BLaER1 (cell line): Measurements from ENCODE around the gene IL1RAP.

Experiments
- H3K27ac ChIP-seq: shearing (Covaris generic); formaldehyde crosslinking; 2 replicates; pipeline ENCODE4 v1.8.1; 2022
- H3K27me3 ChIP-seq: shearing (Covaris generic); formaldehyde crosslinking; 2 replicates; pipeline ENCODE4 v1.8.1; 2022
- H3K36me3 ChIP-seq: shearing (Covaris generic); formaldehyde crosslinking; 2 replicates; pipeline ENCODE4 v1.8.1; 2022
- H3K4me1 ChIP-seq: shearing (Covaris generic); formaldehyde crosslinking; 2 replicates; pipeline ENCODE4 v1.8.1; 2022
- H3K4me2 ChIP-seq: shearing (Covaris generic); formaldehyde crosslinking; 2 replicates; pipeline ENCODE4 v1.8.1; 2022
- H3K4me3 ChIP-seq: shearing (Covaris generic); formaldehyde crosslinking; 2 replicates; pipeline ENCODE4 v1.8.1; 2022
- H3K9ac ChIP-seq: shearing (Covaris generic); formaldehyde crosslinking; 2 replicates; pipeline ENCODE4 v1.8.1; 2022
- H3K9me3 ChIP-seq: shearing (Covaris generic); formaldehyde crosslinking; 2 replicates; pipeline ENCODE4 v1.8.1; 2022
- H4K20me1 ChIP-seq: shearing (Covaris generic); formaldehyde crosslinking; 2 replicates; pipeline ENCODE4 v1.8.1; 2022
- Cebpa-rat ChIP-seq: shearing (Covaris generic); IDR thresholded peaks from 2 replicates; pipeline ENCODE4 v1.8.1; 2022

IL1RAP gene

DNA sequence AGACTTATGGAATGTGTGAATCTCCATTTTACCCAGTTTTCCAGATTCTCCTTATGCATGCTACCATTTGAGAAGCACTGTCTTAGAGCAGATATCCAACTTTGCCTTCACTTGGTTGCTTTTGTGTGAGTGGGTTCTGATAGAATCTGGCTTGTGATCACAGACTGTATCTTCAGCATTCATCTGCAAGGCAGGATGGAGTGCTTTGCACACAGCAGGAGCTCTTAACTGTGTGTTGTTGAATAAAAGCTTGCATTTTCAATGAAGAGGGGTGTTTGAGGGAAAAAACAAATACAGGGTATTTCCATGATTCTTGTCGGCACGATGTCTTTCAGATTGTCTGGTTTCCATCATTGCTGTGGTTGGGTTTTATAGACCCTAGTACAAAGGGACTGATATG lies 24.4 kb downstream of the IL1RAP start:
- Histone ChIP-seq H4K20me1 (no peaks in the 10 kb centered on the region), H3K9me3 (no peaks in the 10 kb centered on the region), H3K4me2 (no peak overlapping the region), H3K36me3 (no peaks in the 10 kb centered on the region), H3K27me3 (no peaks in the 10 kb centered on the region), H3K27ac (no peak overlapping the region), H3K4me3 (no peak overlapping the region), H3K4me1 (no peaks in the 10 kb centered on the region), H3K9ac (no peak overlapping the region)
- no peak for TF ChIP-seq Cebpa-rat

DNA sequence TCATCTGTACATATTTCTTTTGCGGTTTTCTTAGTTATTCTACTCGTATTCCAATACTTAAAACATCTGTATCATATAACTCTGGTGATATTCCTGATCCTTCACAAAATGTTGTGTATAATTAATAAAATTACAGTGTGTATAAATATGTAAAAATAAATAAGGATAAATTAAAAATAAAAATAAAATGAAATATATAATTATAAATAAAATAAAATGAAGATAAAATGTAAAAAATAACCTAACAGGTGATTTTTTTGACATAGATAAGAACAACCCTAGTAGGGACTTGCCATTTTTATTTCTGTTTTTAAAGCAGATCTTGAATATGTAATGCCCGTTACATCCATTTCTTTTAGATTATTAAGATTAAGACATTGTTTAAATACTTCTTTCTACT lies 25.6 kb downstream of the IL1RAP start:
- H3K27ac ChIP-seq = no peak overlapping the region
- TF ChIP-seq Cebpa-rat = no peak
- H3K9ac ChIP-seq = no peak overlapping the region
- no peaks in the 10 kb centered on the region for H3K27me3 ChIP-seq
- no peaks in the 10 kb centered on the region for H3K4me1 ChIP-seq
- H3K4me3 ChIP-seq = no peak overlapping the region
- H3K9me3 ChIP-seq = no peaks in the 10 kb centered on the region
- H3K36me3 ChIP-seq = no peaks in the 10 kb centered on the region
- H4K20me1 ChIP-seq = no peaks in the 10 kb centered on the region
- H3K4me2 ChIP-seq = no peak overlapping the region

DNA sequence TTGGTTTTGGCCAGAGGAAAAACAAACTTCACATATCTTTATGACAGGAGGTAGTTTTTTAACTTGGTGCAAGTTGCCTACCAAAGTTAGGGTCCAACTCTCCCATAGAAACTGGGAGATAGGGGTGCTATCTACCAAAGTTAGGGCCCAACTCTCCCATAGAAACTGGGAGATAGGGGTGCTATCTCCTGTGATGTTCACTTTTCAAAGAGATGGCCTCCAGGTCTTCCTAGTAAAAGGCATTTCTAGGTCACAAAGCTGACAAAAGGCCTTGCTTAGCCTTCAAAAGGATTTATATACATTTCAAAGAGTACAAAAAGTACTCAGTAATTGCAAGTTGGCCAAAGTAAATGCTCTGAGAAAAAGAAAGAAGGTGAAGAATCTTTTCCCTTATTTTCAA lies 27.1 kb downstream of the IL1RAP start:
- Histone ChIP-seq H3K9ac (no peak overlapping the region), H4K20me1 (no peaks in the 10 kb centered on the region), H3K4me2 (no peak overlapping the region), H3K4me3 (no peak overlapping the region), H3K36me3 (no peaks in the 10 kb centered on the region), H3K27me3 (no peaks in the 10 kb centered on the region), H3K9me3 (no peaks in the 10 kb centered on the region), H3K4me1 (no peaks in the 10 kb centered on the region), H3K27ac (no peak overlapping the region)
- TF ChIP-seq Cebpa-rat = no peak

DNA sequence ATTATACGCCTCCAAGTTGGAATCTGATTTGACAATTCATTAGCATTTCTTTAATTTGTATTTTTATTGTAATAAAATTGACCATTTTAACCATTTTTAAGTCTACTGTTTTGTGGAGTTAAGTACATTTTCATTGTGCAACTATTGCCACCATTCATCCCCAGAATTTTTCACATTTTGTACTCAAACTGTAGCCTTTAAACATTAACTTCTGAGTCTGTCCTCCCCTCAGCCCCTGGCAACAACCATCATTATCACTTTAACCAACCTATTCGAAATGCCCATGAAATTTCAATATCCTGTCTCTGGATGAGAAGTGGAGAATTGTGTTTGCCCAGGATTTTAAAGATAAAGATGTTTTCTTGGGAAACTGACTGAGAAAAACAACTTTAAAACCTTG lies 27.7 kb downstream of the IL1RAP start:
- no peak overlapping the region for H3K4me2 ChIP-seq
- no peak overlapping the region for H3K27ac ChIP-seq
- H3K9ac ChIP-seq = no peak overlapping the region
- no peaks in the 10 kb centered on the region for H3K27me3 ChIP-seq
- no peak overlapping the region for H3K4me3 ChIP-seq
- no peaks in the 10 kb centered on the region for H4K20me1 ChIP-seq
- TF ChIP-seq Cebpa-rat = no peak
- no peaks in the 10 kb centered on the region for H3K9me3 ChIP-seq
- no peaks in the 10 kb centered on the region for H3K36me3 ChIP-seq
- no peaks in the 10 kb centered on the region for H3K4me1 ChIP-seq

DNA sequence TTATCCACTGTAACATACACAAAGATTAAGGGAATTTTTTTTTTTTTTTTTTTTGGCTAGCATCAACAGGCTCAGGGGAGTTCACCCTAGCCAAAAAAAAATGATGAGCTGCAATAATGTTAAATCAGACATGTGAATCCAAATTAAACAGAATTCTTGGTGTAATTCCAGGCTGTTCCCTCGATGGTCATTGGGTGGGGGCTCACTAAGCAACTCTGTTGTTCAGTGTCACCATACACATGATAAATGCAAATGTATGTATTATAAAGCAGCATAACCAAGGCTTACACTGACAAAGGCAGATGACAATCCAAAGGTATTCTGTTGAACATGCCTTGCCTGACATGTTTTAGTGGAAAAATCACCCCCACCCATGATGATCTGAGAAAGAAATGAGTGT lies 29.0 kb downstream of the IL1RAP start:
- Histone ChIP-seq H3K9me3 (no peaks in the 10 kb centered on the region), H3K9ac (no peak overlapping the region), H3K36me3 (no peaks in the 10 kb centered on the region), H3K27me3 (no peaks in the 10 kb centered on the region), H3K4me3 (no peak overlapping the region), H4K20me1 (no peaks in the 10 kb centered on the region), H3K4me2 (no peak overlapping the region), H3K27ac (no peak overlapping the region), H3K4me1 (no peaks in the 10 kb centered on the region)
- TF ChIP-seq Cebpa-rat = no peak

DNA sequence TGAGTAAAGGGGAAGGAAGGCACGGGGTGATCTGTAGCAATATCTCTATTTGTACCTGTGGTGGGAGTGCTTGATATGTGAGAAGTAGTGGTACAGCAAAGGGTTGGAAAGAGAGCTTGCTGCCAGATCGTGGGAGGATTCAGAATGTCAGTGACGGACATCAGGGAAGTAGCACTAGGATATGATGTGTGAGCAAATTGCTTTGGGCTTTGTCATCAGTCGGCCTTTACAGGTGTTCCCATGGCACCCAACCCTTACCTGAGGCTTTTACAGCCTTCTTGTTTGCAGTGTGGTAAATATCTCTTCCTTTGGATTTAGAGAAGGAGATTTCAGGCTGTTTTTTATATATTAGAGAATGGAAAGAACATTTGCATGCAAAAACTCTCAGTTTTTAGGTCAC lies 29.8 kb downstream of the IL1RAP start:
- no peak overlapping the region for H3K4me3 ChIP-seq
- H4K20me1 ChIP-seq = no peaks in the 10 kb centered on the region
- no peaks in the 10 kb centered on the region for H3K27me3 ChIP-seq
- H3K27ac ChIP-seq = no peak overlapping the region
- no peak overlapping the region for H3K4me2 ChIP-seq
- H3K36me3 ChIP-seq = no peaks in the 10 kb centered on the region
- H3K9ac ChIP-seq = no peak overlapping the region
- no peaks in the 10 kb centered on the region for H3K9me3 ChIP-seq
- no peak for TF ChIP-seq Cebpa-rat
- H3K4me1 ChIP-seq = no peaks in the 10 kb centered on the region

DNA sequence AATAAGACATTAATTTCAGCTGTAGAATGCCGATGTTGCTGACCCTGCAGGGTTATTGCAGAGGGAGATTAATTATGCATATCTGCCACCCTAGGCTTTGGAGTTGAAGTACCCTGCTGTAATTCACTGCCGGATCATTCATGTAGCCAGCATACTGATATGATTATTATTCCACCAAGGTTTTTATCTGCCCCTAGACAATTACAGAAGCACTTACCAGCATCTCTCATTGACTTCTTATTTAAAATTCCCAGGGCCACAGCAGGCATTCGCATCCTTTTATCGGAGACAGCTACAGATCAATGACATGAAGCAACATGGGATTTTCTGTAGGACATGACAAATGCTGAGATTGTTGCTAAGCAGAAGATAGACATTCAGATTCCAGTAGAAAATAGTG lies 31.3 kb downstream of the IL1RAP start:
- H3K9ac ChIP-seq = no peak overlapping the region
- H3K27ac ChIP-seq = no peak overlapping the region
- H3K27me3 ChIP-seq = no peaks in the 10 kb centered on the region
- H4K20me1 ChIP-seq = no peaks in the 10 kb centered on the region
- H3K36me3 ChIP-seq = no peaks in the 10 kb centered on the region
- no peak for TF ChIP-seq Cebpa-rat
- H3K4me2 ChIP-seq = no peak overlapping the region
- H3K9me3 ChIP-seq = no peaks in the 10 kb centered on the region
- no peaks in the 10 kb centered on the region for H3K4me1 ChIP-seq
- no peak overlapping the region for H3K4me3 ChIP-seq

DNA sequence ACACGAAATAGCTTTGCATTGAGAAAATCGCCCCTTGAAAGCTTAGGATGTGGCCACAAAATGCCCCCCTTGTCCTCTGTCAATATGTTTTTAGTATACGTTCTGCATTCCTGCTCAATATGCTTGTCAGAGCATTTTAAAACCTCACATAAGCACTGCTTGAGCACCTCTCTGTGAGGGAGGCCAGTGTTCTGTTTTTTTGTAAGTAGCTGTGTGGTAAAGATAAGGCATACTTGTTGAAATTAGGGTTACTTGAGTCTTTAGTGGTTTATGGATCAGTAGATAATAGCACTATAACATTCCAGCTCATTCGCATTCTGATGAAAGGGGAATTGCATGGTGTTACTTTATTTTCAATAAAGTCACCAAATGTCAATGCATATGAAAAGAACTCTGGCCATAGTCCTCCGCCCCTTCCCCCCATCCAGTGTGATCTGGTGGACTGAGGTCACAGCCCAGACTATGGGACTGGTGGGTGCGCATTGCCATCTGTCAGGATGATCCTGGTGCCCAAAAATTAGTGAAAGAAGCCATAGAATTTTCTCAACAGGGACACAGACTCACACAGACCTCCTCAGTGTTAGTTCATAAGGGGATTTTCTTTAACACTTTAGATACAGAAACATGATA lies 33.1 kb downstream of the IL1RAP start:
- no peaks in the 10 kb centered on the region for H3K27me3 ChIP-seq
- H4K20me1 ChIP-seq = no peaks in the 10 kb centered on the region
- H3K4me3 ChIP-seq = no peak overlapping the region
- H3K9me3 ChIP-seq = no peaks in the 10 kb centered on the region
- H3K36me3 ChIP-seq = no peaks in the 10 kb centered on the region
- no peak overlapping the region for H3K27ac ChIP-seq
- no peak overlapping the region for H3K4me2 ChIP-seq
- TF ChIP-seq Cebpa-rat = no peak
- H3K9ac ChIP-seq = no peak overlapping the region
- no peaks in the 10 kb centered on the region for H3K4me1 ChIP-seq

DNA sequence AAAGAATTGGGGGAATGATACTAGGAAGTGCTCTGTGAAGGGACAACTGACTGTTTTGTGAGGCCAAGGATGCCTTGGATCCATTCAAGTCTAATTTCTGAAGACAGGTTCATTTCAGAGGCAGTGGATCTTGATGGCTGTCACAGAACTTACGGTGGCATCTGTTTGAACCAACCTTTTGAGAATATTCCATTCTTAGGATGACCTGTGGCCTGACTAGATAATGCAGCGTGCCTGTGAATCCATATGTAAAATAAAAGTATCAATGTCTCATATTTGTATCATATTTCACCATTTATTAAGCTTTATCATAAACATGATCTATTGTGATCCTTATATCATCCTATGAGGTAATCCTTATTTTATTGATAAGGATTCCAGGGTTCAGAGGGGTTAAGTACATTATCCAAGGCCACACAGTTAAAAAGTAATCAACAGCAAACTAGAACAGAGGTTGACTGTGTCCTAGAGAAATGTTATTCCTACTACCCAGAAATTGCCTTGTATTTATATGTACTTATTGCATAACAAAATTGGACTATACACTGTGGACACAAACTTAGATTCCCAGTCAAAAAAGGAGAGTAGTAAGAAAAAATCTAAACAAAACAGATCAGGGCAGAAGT lies 34.3 kb downstream of the IL1RAP start:
- Histone ChIP-seq H4K20me1 (no peaks in the 10 kb centered on the region), H3K27ac (no peak overlapping the region)
- TF ChIP-seq Cebpa-rat = no peak

DNA sequence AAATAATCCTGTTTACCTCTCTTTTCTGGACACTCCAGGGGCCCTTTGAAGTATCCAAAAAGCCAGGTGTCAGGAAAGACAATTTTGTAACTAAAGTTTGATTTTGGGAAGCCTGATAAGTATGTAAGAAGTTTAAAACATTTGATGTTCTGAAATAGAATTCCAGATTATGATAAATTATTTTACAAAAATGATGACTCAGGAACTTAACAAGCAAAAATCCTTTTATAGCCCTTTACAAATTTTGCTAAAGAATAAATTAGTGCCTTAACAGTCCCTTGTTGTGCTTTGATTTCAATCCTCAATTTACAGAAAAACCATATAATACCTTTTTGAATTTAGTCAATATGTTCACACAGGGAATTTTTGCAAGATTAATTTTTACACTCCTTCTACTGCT lies 38.1 kb downstream of the IL1RAP start:
- H3K4me1 ChIP-seq = peaks cover 6% of the 10 kb centered on the region
- H3K4me2 ChIP-seq = no peak overlapping the region
- H3K9ac ChIP-seq = no peak overlapping the region
- TF ChIP-seq Cebpa-rat = no peak
- peaks cover 4% of the 10 kb centered on the region for H3K9me3 ChIP-seq
- no peaks in the 10 kb centered on the region for H3K27me3 ChIP-seq
- H3K36me3 ChIP-seq = no peaks in the 10 kb centered on the region
- H3K27ac ChIP-seq = no peak overlapping the region
- H3K4me3 ChIP-seq = no peak overlapping the region
- no peaks in the 10 kb centered on the region for H4K20me1 ChIP-seq

More for the DNA sequence above, 34.3 kb downstream of the IL1RAP start:
- no peaks in the 10 kb centered on the region for H3K4me1 ChIP-seq
- H3K36me3 ChIP-seq = no peaks in the 10 kb centered on the region
- no peaks in the 10 kb centered on the region for H3K27me3 ChIP-seq
- H3K9ac ChIP-seq = no peak overlapping the region
- no peaks in the 10 kb centered on the region for H3K9me3 ChIP-seq
- no peak overlapping the region for H3K4me2 ChIP-seq
- no peak overlapping the region for H3K4me3 ChIP-seq
